HL-60/S4 (cell line): ENCODE measurements around the gene CABYR.

Experiments used
- in situ Hi-C: fragments of 300-500 bp; cut with MboI; formaldehyde crosslinking; loops from 2 replicates; pipeline ENCODE4 v1.14.3; 2022; ENCODE audit warnings: low sequenced_read_pairs

The CABYR gene

DNA sequence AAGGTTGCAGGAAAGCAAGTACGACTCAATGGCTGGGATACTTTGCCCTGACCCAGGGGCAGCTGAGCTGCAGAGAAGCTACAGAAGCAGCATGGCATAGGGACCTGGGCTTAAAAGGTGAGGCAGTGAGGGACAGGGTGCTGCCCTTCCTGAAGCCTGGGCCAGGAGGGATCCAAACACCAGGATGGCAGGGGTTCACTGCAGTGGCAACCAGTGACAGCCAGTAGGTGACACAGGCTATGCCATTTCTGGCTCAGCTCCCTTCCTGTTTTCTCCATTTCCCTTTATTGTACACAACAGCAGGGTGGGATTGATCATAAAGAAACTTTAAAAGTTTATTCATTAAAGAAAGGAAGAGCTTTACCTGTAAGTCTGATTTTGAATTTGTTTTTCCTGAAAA lies 48.8 kb downstream of the CABYR start:
- in situ Hi-C loops, result no loop called here

DNA sequence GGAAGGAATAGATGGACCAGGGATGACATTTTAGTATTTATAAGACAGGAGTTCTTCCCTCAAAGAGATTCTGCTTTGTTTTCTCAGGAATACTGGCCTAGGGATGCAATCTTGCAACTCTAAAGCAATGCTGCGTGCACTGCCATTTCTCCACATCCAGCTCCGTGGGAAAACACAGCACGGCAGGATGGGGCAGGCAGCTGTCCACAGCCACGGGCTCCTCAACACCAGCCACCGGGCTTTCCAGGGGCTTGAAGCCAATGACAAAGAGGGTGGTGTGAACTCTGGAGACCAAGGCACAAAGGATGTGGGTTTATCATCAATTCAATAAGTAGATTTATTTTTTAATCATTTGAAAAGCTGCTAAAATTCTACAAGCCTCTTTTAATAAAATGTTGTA lies 49.3 kb downstream of the CABYR start:
- in situ Hi-C loops, result no loop called here

DNA sequence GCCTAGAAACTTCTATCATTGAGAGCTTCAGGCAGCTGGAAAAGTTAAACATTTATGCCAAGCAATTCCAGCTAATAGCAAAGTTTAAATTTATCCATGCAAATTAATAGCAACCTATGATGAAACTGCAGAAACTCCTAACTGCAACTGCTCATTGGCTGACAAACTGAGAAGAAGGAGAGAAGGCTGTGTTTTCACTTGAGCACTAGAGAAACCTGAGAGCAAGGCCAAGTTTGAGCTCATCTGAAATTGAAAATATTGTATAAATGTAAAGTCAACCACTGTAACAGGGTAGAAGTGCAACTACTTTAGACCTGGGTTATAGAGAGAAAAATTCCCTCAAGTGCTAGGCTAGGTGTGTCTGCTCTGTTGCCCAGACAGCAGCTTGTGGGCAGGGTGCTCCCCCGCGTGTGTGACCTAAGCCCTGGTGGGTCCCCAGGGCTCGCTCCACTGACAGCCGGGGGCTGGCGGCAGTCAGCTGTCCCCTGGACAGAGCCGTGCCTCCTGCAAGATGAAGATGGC lies 50.2 kb downstream of the CABYR start:
- in situ Hi-C loops, result no loop called here

DNA sequence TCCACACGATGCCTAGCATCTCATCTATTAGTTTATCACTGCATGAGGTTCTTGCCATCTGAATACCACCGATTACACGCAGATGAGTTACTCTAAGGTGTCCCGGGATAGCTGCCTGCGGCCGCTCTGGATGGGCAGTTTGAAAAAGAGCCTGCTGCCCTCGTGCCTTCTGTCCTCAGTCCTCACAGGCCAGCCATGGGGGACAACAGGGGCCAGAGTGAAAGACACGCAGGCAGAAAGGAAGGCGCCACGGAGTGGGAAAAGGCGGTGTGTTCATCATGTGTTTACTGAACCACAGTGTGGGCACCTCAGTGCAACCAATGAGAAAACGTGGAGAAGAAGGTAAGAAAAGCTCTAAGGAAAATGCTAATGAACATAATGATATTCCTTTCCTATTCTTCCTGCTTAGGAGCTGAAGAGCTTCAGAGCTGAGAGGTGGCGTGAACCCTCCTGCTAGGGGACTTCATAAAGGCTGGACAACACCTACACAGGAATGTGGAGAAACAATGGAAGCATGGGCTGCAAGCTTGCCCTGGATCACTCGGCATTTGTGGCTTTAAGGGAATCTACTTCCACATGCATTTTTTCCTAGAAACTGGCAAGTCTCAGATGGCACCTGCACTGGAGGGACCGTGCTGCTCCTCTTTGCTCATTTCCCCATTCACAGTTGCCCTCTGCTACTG lies 50.9 kb downstream of the CABYR start:
- in situ Hi-C loops, result no loop called here

DNA sequence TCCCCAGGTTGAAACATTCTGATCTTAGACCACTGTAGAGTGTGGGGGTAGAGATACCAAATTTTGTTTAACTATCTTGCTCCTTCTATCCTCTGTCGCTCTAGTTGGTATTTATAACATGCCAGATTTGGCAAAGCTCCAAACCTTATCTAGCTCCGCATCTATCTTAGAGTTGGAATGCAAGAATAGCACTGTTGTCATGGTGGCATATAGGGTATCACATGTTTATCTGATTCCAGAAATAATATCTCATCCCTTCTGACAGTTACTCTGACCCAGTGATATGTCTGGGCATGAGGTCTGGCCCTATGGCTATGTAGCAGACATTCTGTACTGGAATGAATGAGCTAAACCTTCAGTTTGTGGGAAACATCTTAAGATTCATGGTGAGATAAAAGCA lies 51.7 kb downstream of the CABYR start:
- in situ Hi-C loops, result no loop called here

DNA sequence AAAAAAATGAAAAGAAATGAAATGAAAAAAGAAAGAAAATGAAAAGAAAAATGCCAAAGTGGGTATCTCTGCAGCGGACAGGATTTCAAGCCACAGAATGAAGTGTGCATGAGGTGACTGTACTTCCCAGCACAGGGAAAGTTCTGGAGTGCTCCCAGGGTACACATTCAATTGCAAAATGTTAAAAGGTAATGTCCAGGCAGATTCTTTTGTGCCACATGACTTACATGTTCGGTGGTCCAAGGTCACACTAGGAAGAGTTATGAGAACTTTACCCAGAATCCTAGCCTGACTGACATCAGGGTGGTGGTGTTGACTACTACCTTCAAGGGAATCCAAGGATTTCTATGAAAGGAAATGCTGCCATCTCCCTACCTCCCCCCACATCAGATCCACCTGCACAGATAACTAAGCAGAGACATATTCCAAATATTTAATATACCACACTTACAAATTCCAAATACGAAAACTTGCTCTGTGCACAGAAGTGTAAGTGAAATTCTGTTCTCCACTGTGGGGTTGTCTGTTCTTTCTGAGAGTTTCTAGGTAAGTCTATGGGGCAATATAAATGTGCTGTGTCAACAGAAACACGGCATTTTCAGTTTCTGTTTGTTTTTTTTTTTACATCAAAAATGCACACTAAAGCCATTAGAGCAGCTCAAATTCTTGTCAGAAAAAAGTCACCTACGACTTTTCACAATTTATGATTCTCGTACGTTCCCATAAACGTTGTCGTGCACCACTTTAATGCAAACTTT lies 56.6 kb downstream of the CABYR start:
- in situ Hi-C loops, result no loop called here

DNA sequence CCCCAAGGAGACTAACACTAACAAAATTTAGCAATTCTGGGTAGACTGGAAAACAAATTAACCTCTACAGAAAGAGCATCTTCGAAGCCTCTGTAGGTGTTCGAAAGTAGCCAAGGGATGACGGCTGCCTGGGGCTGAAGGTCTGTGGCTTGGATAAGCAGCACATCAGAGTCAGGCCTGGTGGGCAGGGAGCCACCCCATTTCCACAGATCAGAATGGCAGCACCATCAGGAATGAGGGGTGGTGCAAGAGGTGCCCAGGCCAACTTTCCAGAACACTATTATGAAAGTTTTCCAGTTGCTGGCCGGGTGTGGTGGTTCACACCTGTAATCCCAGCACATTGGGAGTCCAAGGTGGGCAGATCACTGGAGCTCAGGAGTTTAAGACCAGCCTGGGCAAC lies 57.9 kb downstream of the CABYR start:
- in situ Hi-C loops, result no loop called here

DNA sequence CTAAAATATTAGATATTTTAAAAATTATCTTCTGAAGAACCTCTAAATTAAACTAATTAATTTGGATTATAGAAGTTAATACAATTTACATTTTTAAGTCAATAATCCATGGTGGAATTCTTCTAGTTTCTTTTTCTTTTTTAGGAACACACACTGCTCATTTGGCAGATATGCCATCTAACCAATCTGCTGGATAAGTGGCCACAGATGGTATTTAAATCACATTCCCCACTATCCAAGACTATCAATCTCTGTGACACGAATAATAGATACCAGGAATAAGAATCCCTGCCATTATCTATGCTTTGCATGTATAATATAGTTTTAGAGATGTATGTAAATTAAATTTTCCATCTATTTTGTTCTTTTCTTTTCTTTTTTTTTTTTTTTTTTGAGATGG lies 58.5 kb downstream of the CABYR start:
- in situ Hi-C loops, result no loop called here

DNA sequence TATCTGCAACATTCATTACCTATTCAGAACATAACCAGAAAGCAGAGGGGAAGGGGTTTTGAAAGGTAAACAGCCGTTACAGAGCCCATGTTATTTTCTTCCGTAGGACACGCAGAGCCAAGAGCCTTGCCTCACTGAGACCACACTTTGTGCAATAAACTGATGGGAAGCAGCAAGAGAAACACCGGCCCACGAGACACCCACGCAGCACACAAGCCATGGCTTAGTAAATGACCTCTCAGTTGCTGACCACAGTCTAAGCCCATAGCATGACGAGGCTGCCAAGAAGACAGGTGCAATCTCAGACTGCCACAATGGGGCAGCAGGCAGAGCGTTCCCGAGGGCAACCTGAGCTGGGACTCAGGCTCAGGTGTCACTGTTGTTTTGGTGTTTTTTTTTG lies 59.6 kb downstream of the CABYR start:
- in situ Hi-C loops, result no loop called here

DNA sequence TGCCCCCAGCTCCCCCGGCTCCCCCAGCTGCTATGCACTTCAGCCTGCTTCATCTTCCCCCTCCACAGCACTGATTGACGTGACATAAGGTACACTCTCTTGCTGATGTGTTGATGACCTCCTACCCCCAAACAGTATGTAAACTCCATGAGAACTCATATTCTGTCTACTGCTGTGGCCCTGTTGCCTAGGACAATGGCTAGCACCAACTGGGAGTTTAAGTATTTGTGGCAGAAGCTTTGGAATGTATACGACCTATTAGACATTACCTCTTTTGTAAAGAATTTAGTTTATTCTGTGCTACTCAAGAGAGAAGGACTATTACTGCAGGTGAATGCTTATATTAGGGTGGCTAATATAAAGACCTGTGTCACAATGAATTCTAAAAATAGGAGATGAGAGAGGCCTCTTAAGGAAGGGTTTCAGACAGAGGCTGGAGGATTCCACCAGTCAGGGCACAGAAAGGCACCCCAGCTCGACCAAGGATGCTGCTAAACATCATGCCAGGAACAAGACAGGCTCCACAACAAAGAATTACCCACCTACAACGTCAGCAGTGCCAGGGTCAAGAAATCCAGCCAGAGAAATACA lies 60.6 kb downstream of the CABYR start:
- in situ Hi-C loops, result no loop called here

DNA sequence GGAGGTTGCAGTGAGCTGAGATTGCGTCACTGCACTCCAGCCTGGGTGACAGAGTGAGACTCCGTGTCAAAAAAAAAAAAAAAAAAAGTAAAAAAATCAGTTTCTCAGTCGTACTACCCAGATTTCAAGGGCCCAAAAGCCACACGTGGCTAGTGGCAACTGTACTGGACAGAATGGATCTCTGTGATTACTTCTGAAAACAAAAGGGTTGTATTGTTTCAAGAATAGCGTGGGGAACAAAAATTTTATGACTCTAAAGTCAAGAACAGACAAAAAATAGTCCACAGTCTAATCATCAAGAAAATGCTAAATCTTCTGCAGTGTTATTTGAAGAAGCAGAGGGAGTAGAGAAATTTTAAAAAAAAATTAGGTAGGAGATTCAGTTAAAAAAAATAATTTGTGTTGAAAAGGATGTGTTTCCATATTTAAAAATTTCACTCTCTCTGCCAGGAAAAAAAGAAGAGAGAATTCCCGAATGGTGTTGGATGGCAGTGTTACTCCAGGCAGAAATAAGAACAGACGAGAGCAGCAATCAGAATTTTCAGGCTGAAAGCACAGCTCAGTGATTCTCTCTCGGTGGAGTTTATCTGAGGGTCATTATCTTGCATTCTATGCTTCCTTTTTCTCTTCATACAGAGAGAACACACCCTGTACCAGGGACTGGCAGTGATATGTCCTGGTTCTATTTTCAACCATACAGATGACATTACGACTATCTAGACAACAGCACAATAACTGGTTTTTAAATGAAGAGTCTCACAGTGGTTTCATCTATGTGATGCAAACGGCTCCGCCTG lies 61.8 kb downstream of the CABYR start:
- in situ Hi-C loops, result no loop called here

DNA sequence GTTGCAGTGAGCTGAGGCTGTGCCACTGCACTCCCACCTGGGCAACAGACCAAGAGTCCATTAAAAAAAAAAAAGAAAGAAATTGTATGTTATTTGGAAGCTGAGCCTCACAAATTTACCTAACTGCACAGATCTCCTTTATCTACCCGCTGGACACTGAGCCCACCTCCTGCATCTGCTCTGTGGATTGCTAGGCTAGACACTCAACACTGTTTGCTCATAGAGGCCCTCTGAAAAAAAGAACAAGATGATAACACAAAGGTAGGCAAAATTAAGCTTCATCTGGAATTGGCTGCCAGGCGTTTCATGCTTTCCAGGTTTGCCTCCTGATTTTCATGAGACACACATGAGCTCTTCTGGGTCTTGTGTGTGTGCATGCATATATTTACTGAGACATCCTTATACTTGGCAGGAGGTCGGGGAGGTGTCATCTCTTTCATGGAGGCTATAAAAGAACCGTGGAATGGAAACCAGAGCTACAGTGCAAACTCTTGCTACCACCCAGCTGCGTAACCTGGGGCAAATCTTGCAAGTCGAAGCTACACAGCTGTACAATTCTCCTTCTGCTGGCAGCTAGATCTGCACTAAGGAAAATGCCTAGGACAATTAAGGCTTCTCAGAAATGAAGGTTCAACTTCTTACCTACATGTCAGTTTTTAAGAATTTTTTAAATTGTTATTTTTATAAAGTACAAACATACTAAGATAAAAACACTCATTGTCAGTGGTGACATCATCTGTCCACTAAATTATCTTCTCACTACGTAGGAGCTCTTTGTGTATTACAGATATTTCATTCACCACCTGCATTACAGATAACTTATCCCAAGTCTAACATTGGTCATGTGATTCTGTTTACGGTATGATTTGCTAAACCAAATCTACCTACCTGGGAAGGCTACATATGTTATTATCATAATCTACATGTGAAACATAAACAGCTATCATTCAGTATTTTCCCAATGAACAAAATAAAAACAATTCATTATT lies 63.1 kb downstream of the CABYR start:
- in situ Hi-C loops, result no loop called here

DNA sequence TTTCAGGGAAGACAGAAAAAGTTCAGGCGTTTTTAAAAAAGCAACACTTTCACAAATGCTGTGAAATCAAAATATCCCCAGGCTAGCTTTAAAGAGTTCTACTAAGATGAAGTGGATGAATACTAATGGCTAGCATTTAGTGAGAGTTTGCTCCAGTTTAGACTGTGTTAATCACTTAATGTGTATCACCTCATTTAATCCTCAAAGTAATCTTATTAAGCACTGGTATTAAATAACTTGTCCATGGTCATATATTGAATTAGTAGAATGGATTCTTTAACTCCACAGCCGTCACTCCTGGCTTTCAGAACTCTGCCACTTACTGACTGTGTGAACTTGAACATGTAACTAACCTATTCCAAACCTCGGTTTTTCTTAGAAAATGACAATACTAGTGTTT lies 66.0 kb downstream of the CABYR start:
- in situ Hi-C loops, result no loop called here

DNA sequence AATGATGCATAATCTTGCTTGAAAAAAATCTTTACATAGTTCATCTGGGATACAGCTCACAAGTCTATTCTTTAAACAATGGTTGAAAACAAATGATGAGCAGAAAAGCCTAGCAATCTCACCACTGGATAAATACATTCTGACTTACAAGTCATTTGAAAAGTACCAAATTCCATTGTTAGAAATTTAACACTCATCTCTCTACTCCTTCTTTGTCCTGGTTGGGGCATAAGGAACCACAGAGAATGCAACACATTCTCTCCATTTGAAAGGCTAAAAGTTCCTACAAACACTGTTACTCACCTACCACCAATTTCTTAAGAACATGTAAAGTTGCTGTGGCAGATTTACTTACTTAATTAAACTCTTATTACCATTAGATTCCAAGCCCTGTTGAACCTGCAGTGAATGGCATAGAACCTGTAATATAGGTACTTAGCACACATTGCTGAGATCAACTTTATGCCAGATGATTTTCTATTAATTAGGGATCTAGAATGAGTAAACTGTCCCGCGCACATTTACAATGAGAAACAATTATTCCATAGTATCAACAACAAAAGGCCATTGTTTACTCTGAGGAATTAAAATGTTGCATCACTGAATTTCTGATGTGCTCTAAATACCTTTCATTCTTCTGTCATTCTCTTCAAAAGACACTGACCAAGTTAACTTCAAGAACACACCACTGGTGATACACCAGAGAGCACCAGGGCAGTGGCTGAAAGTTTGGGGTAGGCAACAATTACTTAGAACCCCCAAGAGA lies 69.6 kb downstream of the CABYR start:
- in situ Hi-C loops, result no loop called here

DNA sequence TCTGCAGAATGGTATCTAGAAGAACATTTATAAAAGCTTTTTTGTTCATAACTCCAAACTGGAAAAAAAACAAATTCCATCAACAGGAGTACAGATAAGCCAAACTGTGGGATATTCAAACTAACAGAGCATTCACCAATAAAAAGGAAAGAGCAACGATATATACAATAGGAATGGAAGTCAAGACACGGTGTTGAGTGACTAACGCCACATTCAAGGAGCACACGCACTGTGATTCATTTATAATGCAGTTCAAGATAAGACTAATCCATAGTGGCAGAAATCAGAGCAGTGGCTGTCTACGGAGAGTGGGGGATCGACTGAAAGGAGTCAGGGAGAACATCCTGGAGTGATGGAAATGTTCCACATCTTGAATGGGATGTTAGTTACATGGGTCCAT lies 70.7 kb downstream of the CABYR start:
- in situ Hi-C loops, result no loop called here
